Skeletal muscle tissue (tissue), 4 donors: ENCODE measurements around the gene MTA1. TPM values are rescaled to one million over a fixed set of nuclear protein-coding genes. Genes with fewer than 3 reads are reported as not detected.

Experiments
- H3K27ac ChIP-seq: one replicate; pipeline ENCODE4 v1.7.0; 2013; ENCODE audit warnings: mild to moderate bottlenecking, low read depth, low read length, inconsistent platforms
- H3K27me3 ChIP-seq, 3 donors: one replicate each; pipeline ENCODE4 v1.7.0; 2013; ENCODE audit warnings: low read length in 3 of 3; ENCODE audit not compliant: control insufficient read depth in 3 of 3, insufficient read depth in 3 of 3
- H3K36me3 ChIP-seq, 3 donors: one replicate each; pipeline ENCODE4 v1.7.0; 2013; ENCODE audit warnings: low read length in 3 of 3; ENCODE audit not compliant: control insufficient read depth in 3 of 3, insufficient read depth in 3 of 3
- H3K4me1 ChIP-seq, 3 donors: one replicate each; pipeline ENCODE4 v1.7.0; 2013; ENCODE audit warnings: low read length in 3 of 3, mild to moderate bottlenecking in 3 of 3; ENCODE audit not compliant: control insufficient read depth in 3 of 3, insufficient read depth in 3 of 3
- H3K4me3 ChIP-seq, 3 donors: one replicate each; pipeline ENCODE4 v1.7.0; 2013; ENCODE audit warnings: low read length in 3 of 3
- H3K9ac ChIP-seq, 3 donors: one replicate each; pipeline ENCODE4 v1.7.0; 2013; ENCODE audit warnings: low read length in 3 of 3, mild to moderate bottlenecking in 3 of 3, moderate library complexity in 2 of 3, low read depth in 1 of 3
- H3K9me3 ChIP-seq, 3 donors: one replicate each; pipeline ENCODE4 v1.7.0; 2013; ENCODE audit warnings: low read length in 3 of 3; ENCODE audit not compliant: control insufficient read depth in 3 of 3
- total RNA-seq: library from RNA; depleted of rRNA; stranded (reverse); fragments of >200 nt; gene quantifications from one replicate; pipeline ENCODE4 v1.2.3, GENCODE V29; 2014
- donor health status: Osteomylitis.

The MTA1 gene
- total RNA-seq, 1 donor from 2014 or later = 19.3 TPM

DNA sequence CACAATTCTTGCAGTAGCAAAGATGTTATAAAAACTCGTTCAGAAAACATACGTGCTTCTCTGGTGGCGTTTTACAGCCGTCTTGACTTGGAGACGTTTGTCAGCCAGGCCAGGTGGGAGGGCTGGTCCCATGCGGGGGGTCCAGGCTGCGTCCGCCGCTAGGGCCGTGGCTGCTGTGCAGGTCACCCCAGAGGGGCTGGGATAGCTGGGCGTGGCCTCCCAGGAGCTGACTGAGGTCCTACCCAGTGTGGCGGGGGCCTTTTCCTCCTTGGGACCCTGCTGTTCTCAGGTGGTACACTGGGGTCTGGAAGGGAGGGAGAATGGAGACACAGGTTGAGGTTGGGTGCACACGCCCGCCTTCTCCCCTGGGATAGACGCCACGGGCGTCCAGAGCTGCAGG is 25.2 kb downstream of the MTA1 start:
- Histone ChIP-seq H3K9me3 (no peaks in the 10 kb centered on the region), H3K36me3 (peaks cover 8 to 9% (median 8%) of the 10 kb centered on the region in 3 donors), H3K4me3 (no peak overlapping the region), H3K4me1 (peaks cover 9 to 11% (median 10%) of the 10 kb centered on the region in 3 donors), H3K27me3 (no peaks in the 10 kb centered on the region), H3K27ac (no peak overlapping the region), H3K9ac (no peak overlapping the region)

DNA sequence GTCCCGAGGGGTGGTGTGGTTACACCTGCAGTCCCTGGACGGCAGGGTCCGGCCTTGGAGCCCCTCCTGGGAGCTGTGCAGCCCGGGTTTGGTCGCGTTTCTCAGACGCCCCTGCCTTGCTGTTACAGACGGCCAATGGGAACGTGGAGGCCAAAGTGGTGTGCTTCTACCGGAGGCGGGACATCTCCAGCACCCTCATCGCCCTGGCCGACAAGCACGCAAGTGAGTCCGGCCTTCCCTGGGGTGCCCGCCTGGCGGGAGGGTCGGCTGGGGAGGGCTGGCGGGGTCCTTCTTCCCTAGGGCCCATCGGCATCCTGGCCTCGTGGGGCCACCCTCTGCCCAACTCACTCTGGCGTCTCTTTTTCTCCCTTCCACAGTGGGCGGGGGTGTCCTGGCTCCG is 25.7 kb downstream of the MTA1 start:
- Histone ChIP-seq H3K27ac (no peak overlapping the region), H3K4me1 (peaks cover 9 to 11% (median 10%) of the 10 kb centered on the region in 3 donors), H3K27me3 (no peaks in the 10 kb centered on the region), H3K36me3 (peaks cover 10 to 11% (median 11%) of the 10 kb centered on the region in 3 donors), H3K4me3 (no peak overlapping the region), H3K9ac (no peak overlapping the region), H3K9me3 (no peaks in the 10 kb centered on the region)

DNA sequence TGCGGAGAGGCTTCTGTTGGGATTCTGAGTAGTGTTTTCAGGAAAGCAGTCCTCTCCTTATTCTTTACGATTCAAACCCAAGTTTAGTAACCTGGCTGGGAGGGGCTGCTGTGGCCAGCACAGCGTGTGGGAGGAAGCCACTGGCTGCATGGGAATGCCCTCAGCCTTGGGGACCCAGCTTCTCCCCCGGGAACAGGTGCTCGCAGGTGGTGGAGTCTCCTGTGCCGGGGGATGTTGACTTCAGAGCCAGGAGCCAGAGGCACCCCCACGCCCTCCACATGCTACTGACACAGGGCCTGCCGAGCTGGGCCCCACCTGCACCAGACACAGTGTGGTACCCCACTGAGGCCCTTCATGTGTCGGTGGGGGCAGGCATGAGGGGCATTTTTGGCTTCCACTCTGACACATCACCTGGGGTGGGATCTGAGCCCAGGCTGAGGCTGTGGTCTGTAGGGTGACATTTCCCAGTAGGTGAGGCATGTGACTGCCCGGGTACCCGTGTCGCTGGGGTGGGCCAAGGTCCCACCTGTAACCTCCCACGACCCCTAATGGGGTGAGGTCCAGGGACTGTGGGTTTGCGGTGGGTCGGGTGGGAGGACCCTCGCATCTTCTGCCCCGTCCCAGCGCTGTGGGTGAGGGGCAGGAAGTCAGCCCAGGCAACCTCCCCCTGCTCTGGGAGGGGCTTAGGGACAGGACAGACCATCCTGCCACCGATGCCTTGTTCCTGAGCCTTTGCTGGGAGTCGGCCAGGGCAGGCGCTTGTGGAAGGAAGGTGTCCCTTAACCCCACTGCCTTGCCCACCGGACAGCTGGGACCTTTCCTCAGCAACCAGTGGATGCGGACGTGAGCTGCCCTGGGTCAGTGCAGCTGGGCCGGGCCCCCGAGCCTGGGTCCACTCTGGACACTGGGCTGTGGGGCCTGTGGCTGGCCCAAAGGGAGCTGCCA is 26.5 kb downstream of the MTA1 start:
- no peak overlapping the region for H3K27ac ChIP-seq
- no peaks in the 10 kb centered on the region for H3K9me3 ChIP-seq
- no peak overlapping the region for H3K4me3 ChIP-seq
- no peak overlapping the region for H3K9ac ChIP-seq
- no peaks in the 10 kb centered on the region for H3K27me3 ChIP-seq
- H3K4me1 ChIP-seq = peaks cover 9 to 11% (median 10%) of the 10 kb centered on the region in 3 donors
- H3K36me3 ChIP-seq = peaks cover 13 to 19% (median 18%) of the 10 kb centered on the region in 3 donors

DNA sequence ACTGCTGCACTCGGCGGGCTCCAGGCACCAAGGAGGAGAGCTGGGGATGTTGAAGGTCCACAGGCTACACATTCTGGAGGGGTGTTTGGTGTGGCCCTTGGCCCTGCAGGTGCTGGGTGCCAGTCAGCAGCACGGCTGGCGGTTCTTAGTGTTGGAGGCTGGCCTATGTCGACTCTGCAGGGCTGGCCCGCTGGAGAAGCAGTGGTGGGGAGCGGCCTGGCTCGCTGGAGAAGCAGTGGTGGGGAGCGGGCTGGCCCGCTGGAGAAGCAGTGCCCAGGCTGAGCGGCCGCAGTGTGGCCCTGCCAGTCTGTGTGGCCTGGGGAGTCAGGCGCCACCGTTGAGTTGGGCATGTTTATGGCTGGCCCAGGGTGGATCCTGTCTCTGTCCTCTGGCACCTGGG is 27.3 kb downstream of the MTA1 start:
- H3K4me3 ChIP-seq = no peak overlapping the region
- no peak overlapping the region for H3K27ac ChIP-seq
- no peaks in the 10 kb centered on the region for H3K9me3 ChIP-seq
- H3K36me3 ChIP-seq = peaks cover 13 to 22% (median 20%) of the 10 kb centered on the region in 3 donors
- H3K4me1 ChIP-seq = peaks cover 9 to 11% (median 10%) of the 10 kb centered on the region in 3 donors
- H3K27me3 ChIP-seq = no peaks in the 10 kb centered on the region
- no peak overlapping the region for H3K9ac ChIP-seq

GRCh38 chr14:105447651-105448640 is 28.3 kb downstream of the MTA1 start:
- Histone ChIP-seq H3K9ac (peak overlapping the region; percentile 38 to 60 (median 43)), H3K36me3 (peaks cover 12 to 25% (median 20%) of the 10 kb centered on the region in 3 donors), H3K4me1 (peaks cover 9 to 11% (median 10%) of the 10 kb centered on the region in 3 donors), H3K4me3 (no peak overlapping the region), H3K9me3 (no peaks in the 10 kb centered on the region), H3K27me3 (no peaks in the 10 kb centered on the region), H3K27ac (no peak overlapping the region)

DNA sequence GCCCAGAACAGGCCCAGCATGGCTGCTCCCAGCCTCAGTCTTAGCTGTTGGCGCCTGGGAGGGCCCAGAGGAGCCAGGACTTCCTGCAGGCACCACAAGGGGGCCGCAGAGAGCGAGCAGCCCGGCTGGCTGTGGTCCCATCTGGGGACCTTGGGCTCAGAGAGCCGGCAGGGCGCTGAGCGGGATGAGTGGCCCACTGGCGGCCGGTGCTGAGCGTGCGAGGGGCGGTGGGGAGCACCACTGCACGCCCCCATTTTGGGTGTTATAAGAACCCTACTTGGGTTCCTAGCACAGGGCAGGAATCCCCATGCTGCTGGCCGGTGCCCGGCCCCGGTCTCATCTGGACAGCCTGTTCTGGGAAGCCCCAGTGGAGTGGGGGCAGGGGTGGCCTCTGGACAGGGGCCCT is 29.1 kb downstream of the MTA1 start:
- Histone ChIP-seq H3K4me1 (peaks cover 9 to 11% (median 10%) of the 10 kb centered on the region in 3 donors), H3K9ac (peak overlapping the region in 2 of 3 donors; percentile 38 to 60), H3K36me3 (peaks cover 14 to 29% (median 18%) of the 10 kb centered on the region in 3 donors), H3K27ac (no peak overlapping the region), H3K27me3 (no peaks in the 10 kb centered on the region), H3K4me3 (no peak overlapping the region), H3K9me3 (no peaks in the 10 kb centered on the region)

DNA sequence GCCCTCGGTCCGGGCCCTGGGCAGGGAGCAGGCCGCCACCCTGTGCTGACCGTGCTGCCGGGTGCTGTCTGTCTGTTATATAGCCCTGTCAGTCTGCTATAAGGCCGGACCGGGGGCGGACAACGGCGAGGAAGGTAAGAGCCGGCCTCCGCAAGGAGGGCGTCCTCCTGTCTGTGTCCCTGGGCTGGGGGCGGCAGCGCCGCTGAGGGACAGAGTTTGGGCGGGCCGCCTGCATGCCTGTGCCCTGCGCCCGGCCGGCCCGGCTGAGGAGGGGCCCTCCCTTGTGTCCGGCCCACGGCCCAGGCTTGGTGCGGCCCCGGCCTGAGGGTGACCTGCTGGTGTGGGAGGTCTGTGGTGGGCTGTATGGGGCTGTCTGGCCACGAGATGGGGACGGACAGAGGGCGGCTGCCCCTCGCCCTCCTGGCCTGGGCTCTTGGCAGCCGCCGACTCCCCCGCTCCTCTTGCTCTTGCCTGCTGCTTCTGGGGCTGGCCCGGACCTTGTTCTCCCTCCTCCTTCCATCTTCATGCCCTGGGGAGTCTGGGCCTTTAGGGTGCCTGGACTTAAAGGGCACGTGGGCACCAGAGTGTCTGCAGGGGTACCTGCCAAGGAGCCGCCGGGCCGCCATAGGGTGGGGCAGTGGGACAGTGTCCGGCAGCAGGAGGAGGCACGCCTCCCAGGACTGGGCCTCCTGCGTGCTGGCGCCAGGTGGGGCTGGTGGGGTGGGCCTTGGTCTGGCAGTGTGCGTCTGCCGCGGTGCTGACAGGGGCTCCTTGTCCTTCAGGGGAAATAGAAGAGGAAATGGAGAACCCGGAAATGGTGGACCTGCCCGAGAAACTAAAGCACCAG is 29.9 kb downstream of the MTA1 start:
- peaks cover 9 to 11% (median 10%) of the 10 kb centered on the region in 3 donors for H3K4me1 ChIP-seq
- no peak overlapping the region for H3K4me3 ChIP-seq
- peak overlapping the region in 1 of 3 donors; percentile 8 for H3K9ac ChIP-seq
- H3K9me3 ChIP-seq = no peaks in the 10 kb centered on the region
- H3K27me3 ChIP-seq = no peaks in the 10 kb centered on the region
- peaks cover 16 to 33% (median 22%) of the 10 kb centered on the region in 3 donors for H3K36me3 ChIP-seq
- no peak overlapping the region for H3K27ac ChIP-seq

DNA sequence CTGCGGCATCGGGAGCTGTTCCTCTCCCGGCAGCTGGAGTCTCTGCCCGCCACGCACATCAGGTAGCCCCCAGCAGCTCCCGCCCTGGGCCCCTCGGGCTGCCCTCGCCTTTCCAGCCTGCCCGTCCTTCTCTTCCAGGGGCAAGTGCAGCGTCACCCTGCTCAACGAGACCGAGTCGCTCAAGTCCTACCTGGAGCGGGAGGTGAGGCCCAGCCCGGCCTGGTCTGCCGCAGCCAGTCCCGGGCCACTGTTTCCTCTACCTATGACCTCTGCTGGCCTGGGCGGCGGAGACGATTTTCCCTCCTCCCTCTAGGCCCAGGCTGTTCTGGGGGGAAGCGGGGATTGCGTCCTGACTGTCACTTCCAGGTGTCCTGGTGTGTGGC is 30.5 kb downstream of the MTA1 start:
- H3K36me3 ChIP-seq = peaks cover 18 to 34% (median 22%) of the 10 kb centered on the region in 3 donors
- H3K9me3 ChIP-seq = no peaks in the 10 kb centered on the region
- no peaks in the 10 kb centered on the region for H3K27me3 ChIP-seq
- no peak overlapping the region for H3K4me3 ChIP-seq
- H3K4me1 ChIP-seq = peaks cover 9 to 11% (median 10%) of the 10 kb centered on the region in 3 donors
- no peak overlapping the region for H3K9ac ChIP-seq
- no peak overlapping the region for H3K27ac ChIP-seq
